Adrenal gland (tissue), 5 donors: ENCODE measurements around the gene CNOT8.

Experiments
- CTCF ChIP-seq, 6 experiments: fragments of 450-650 bp in 4 of 6; fragments of 200-600 bp in 2 of 6; sonication (generic) in 1 of 6; IDR thresholded peaks; 1 replicate in 5 of 6; 2 replicates in 1 of 6; pipeline versions ENCODE4 v1.5.1 to v1.8.0; 2016 to 2021; ENCODE audit warnings: antibody characterized with exemption in 6 of 6, mild to moderate bottlenecking in 2 of 6, moderate library complexity in 1 of 6
- POLR2A ChIP-seq, 2 donors: fragments of 450-650 bp; IDR thresholded peaks; one replicate each; pipeline ENCODE4 v1.6.1; 2017; ENCODE audit warnings: antibody characterized with exemption in 2 of 2, mild to moderate bottlenecking in 2 of 2, moderate library complexity in 1 of 2
- donor health status: DM: no; HTN: no; CAD: no.

- TF ChIP-seq CTCF (IDR thresholded peaks at IDR 0.05): no peak
- TF ChIP-seq POLR2A (IDR thresholded peaks at IDR 0.05): no peak
Observed at GRCh38 chr5:154865466-154866184, 7.2 kb downstream of the CNOT8 start.
